Hepatocyte (in vitro differentiated cells): Measurements from ENCODE around the gene ATF6. TPM values are rescaled to one million over a fixed set of nuclear protein-coding genes. Genes with fewer than 3 reads are reported as not detected.

Experiments
- DNase-seq: peaks from one replicate; pipeline ENCODE4 v3.0.0-alpha.2; 2016; ENCODE audit warnings: low spot score
- H2AFZ ChIP-seq: fragments of 200-600 bp; sonication (generic); 2 replicates; pipeline ENCODE4 v1.6.0; 2016; ENCODE audit warnings: antibody characterized with exemption, mild to moderate bottlenecking
- H3K27ac ChIP-seq: fragments of 200-600 bp; sonication (generic); 2 replicates; pipeline ENCODE4 v1.5.1; 2016; ENCODE audit warnings: mild to moderate bottlenecking
- H3K27me3 ChIP-seq: fragments of 200-600 bp; sonication (generic); 2 replicates; pipeline ENCODE4 v1.6.1; 2016
- H3K36me3 ChIP-seq: fragments of 200-600 bp; sonication (generic); replicated peaks from 2 replicates; pipeline ENCODE4 v1.5.1; 2016; ENCODE audit warnings: low read depth; ENCODE audit not compliant: insufficient read depth
- H3K4me1 ChIP-seq: fragments of 200-600 bp; sonication (generic); 2 replicates; pipeline ENCODE4 v1.5.1; 2016; ENCODE audit warnings: mild to moderate bottlenecking, moderate library complexity; ENCODE audit not compliant: insufficient read depth
- H3K4me2 ChIP-seq: fragments of 200-600 bp; sonication (generic); 2 replicates; pipeline ENCODE4 v1.6.0; 2016
- H3K4me3 ChIP-seq: fragments of 200-600 bp; sonication (generic); 2 replicates; pipeline ENCODE4 v1.5.1; 2016; ENCODE audit warnings: mild to moderate bottlenecking
- H3K79me2 ChIP-seq: fragments of 200-600 bp; sonication (generic); 2 replicates; pipeline ENCODE4 v1.6.0; 2017; ENCODE audit warnings: mild to moderate bottlenecking
- H3K9me2 ChIP-seq: fragments of 200-600 bp; sonication (generic); replicated peaks from 2 replicates; pipeline ENCODE4 v1.6.0; 2017; ENCODE audit warnings: mild to moderate bottlenecking; ENCODE audit not compliant: insufficient read depth
- H3K9me3 ChIP-seq: fragments of 200-600 bp; sonication (generic); 2 replicates; pipeline ENCODE4 v1.5.1; 2016; ENCODE audit warnings: low read depth, mild to moderate bottlenecking
- H4K20me1 ChIP-seq: fragments of 200-600 bp; sonication (generic); 2 replicates; pipeline ENCODE4 v1.6.0; 2016; ENCODE audit warnings: mild to moderate bottlenecking; ENCODE audit not compliant: insufficient read depth, poor library complexity, severe bottlenecking
- EZH2 ChIP-seq: fragments of 200-600 bp; sonication (generic); IDR thresholded peaks from 2 replicates; pipeline ENCODE4 v1.6.1; 2016; ENCODE audit warnings: antibody characterized with exemption, mild to moderate bottlenecking, borderline replicate concordance
- EZH2phosphoT487 ChIP-seq: fragments of 200-600 bp; sonication (generic); IDR thresholded peaks from one replicate; pipeline ENCODE4 v1.6.1; 2018; ENCODE audit warnings: antibody characterized with exemption, mild to moderate bottlenecking, low read depth, moderate library complexity; ENCODE audit not compliant: unreplicated experiment, severe bottlenecking
- WGBS: methylation state at CpG from one replicate; pipeline ENCODE4 v1.1.6; 2016; ENCODE audit warnings: low lambda C conversion rate; ENCODE audit errors: missing lambda C conversion rate; 5-methylcytosine and 5-hydroxymethylcytosine counted together
- polyA plus RNA-seq: library from polyadenylated mRNA; unstranded; fragments of >200 nt; fragmentation: Nextera tagmentation; extraction: Ambion mirVana; gene quantifications from 2 replicates; pipeline ENCODE4 v1.2.1, GENCODE V29; 2016
- total RNA-seq: library from RNA; depleted of rRNA; stranded (reverse); fragments of >200 nt; gene quantifications from 2 replicates; pipeline ENCODE4 v1.2.3, GENCODE V29; 2014
- TF ChIP-seq, protein P1 (sequence below): fragments of 200-600 bp; sonication (generic); IDR thresholded peaks from 2 replicates; pipeline ENCODE4 v1.5.1; 2016; ENCODE audit warnings: antibody characterized with exemption, mild to moderate bottlenecking; ENCODE audit not compliant: poor library complexity

Gene ATF6
- total and polyA plus RNA-seq, 2 experiments from 2014 or later, result 15.3 to 29.8 TPM

DNA sequence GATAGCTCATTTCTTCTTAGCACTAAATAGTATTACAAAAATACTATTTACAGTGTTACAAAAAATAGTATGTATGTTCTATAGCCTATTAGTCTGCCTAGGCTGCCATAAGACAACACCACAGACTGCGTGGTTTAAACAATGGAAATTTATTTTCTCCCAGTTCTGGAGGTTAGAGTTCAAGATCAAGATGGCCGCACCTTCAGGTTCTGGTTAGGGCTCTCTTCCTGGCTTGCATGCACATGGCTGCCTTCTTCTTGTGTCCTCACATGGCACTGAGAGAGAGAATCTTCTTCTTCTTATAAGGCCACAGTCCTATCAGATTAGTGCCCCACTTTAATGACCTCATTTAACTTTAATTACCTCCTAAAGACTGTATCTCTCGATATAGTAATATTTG is 4.1 kb downstream of the ATF6 start:
- no peak for TF ChIP-seq EZH2phosphoT487
- TF ChIP-seq, protein P1, sequence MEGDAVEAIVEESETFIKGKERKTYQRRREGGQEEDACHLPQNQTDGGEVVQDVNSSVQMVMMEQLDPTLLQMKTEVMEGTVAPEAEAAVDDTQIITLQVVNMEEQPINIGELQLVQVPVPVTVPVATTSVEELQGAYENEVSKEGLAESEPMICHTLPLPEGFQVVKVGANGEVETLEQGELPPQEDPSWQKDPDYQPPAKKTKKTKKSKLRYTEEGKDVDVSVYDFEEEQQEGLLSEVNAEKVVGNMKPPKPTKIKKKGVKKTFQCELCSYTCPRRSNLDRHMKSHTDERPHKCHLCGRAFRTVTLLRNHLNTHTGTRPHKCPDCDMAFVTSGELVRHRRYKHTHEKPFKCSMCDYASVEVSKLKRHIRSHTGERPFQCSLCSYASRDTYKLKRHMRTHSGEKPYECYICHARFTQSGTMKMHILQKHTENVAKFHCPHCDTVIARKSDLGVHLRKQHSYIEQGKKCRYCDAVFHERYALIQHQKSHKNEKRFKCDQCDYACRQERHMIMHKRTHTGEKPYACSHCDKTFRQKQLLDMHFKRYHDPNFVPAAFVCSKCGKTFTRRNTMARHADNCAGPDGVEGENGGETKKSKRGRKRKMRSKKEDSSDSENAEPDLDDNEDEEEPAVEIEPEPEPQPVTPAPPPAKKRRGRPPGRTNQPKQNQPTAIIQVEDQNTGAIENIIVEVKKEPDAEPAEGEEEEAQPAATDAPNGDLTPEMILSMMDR, result no peak
- no peak for TF ChIP-seq EZH2
- peaks cover 9% of the 10 kb centered on the region for H4K20me1 ChIP-seq
- H3K9me3 ChIP-seq, result no peaks in the 10 kb centered on the region
- H3K9me2 ChIP-seq, result no peaks in the 10 kb centered on the region
- no peaks in the 10 kb centered on the region for H3K27me3 ChIP-seq
- 95% methylated on average over 3 of the region's 3 CpGs for WGBS
- H3K36me3 ChIP-seq, result no peaks in the 10 kb centered on the region
- H3K4me2 ChIP-seq, result no peak overlapping the region
- no peak overlapping the region for H3K4me3 ChIP-seq
- no peak for DNase-seq
- no peak overlapping the region for H3K27ac ChIP-seq
- H2AFZ ChIP-seq, result no peak overlapping the region
- peaks cover 6% of the 10 kb centered on the region for H3K4me1 ChIP-seq
- peaks cover 81% of the 10 kb centered on the region for H3K79me2 ChIP-seq

DNA sequence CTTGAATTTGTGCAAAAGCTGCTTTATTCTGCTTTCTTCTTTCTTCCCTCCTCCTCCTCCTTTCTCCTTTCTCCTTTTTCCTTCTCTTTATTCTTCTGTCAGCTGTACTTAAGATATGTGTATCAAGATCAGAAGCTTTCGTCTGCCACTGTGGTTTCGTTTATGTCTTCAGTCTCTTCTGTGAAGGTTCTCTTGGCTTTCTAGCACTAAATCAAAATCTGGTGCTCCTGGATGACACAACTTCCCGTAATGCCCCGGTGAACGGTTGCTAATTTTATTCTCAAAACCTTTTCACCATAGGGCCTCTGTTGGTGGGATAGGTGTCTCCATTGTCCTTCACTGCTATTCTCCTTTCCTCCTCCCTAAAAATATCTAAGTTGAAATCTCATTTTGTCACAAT is 5.0 kb downstream of the ATF6 start:
- Histone ChIP-seq H2AFZ (no peak overlapping the region), H3K4me1 (peaks cover 6% of the 10 kb centered on the region)
- WGBS, result 88% methylated on average over 5 of the region's 5 CpGs

DNA sequence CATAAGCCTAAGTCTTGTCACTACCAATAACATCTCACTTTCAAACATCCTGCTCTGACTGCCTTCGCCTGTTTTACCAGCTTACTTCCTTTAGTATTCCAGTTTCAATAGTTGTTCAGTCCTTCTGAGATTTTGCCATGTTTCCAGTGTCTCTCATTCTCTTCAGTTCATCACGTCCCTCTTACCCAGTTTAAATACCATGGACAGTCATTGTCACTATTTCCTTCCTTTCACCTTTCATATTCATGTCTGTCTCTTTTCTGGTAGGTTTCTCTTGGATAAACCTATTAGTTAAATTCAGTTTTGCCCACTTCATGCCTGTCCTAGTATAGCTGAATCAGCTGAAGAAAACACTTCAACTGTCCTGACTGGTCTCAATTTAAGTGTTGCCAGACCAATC is 5.9 kb downstream of the ATF6 start:
- TF ChIP-seq, protein P1, result no peak
- TF ChIP-seq EZH2 (no peak), EZH2phosphoT487 (no peak)
- peaks cover 15% of the 10 kb centered on the region for H4K20me1 ChIP-seq
- no peak for DNase-seq
- H3K9me3 ChIP-seq, result no peaks in the 10 kb centered on the region
- no peak overlapping the region for H3K27ac ChIP-seq
- no peaks in the 10 kb centered on the region for H3K36me3 ChIP-seq
- 86% methylated on average over 2 of the region's 2 CpGs for WGBS
- no peaks in the 10 kb centered on the region for H3K27me3 ChIP-seq
- peaks cover 5% of the 10 kb centered on the region for H3K4me1 ChIP-seq
- H3K4me2 ChIP-seq, result no peak overlapping the region
- H2AFZ ChIP-seq, result no peak overlapping the region
- peaks cover 92% of the 10 kb centered on the region for H3K79me2 ChIP-seq
- H3K9me2 ChIP-seq, result no peaks in the 10 kb centered on the region
- no peak overlapping the region for H3K4me3 ChIP-seq

More for the DNA sequence above, 5.0 kb downstream of the ATF6 start:
- TF ChIP-seq, protein P1, result no peak
- TF ChIP-seq EZH2phosphoT487 (no peak), EZH2 (no peak)
- no peaks in the 10 kb centered on the region for H3K9me2 ChIP-seq
- no peak for DNase-seq
- H3K27me3 ChIP-seq, result no peaks in the 10 kb centered on the region
- no peaks in the 10 kb centered on the region for H3K9me3 ChIP-seq
- H3K27ac ChIP-seq, result no peak overlapping the region
- H4K20me1 ChIP-seq, result peaks cover 15% of the 10 kb centered on the region
- no peaks in the 10 kb centered on the region for H3K36me3 ChIP-seq
- H3K4me3 ChIP-seq, result no peak overlapping the region
- H3K79me2 ChIP-seq, result peaks cover 90% of the 10 kb centered on the region
- no peak overlapping the region for H3K4me2 ChIP-seq

DNA sequence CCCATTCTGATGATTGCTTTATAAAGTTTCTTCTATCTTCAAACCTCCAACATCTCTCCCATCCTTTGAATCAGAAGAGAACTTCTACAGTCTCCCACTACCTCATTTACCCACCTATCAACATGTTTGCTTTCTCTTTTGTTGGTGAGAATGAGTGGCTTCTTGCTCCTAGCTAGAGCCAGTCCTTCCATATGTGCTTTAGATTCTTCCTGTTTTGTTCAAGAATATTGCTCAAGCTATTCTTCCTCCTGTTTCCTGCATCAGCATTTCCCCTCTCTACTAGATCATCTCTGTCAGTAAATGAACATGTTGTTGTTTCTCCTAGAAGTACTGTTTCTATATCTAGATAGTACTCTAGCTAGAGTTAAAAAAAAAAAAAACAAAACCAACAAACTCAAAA is 6.3 kb downstream of the ATF6 start:
- Histone ChIP-seq H3K4me3 (no peak overlapping the region), H3K36me3 (no peaks in the 10 kb centered on the region), H2AFZ (no peak overlapping the region), H3K9me2 (no peaks in the 10 kb centered on the region), H3K9me3 (no peaks in the 10 kb centered on the region), H3K4me1 (peaks cover under 1% of the 10 kb centered on the region), H4K20me1 (peaks cover 15% of the 10 kb centered on the region), H3K79me2 (peaks cover 91% of the 10 kb centered on the region), H3K4me2 (no peak overlapping the region), H3K27ac (no peak overlapping the region), H3K27me3 (no peaks in the 10 kb centered on the region)
- no peak for DNase-seq
- TF ChIP-seq, protein P1, result no peak
- no peak for TF ChIP-seq EZH2
- TF ChIP-seq EZH2phosphoT487, result no peak
